HCT116 (cell line): ENCODE results near the gene PPP2R3A. TPM values are rescaled to one million over a fixed set of nuclear protein-coding genes. Genes with fewer than 3 reads are reported as not detected.

Source experiments
- ATAC-seq: fragments of 200-7000 bp; cut with Tn5 transposase; 2 replicates; pipeline ENCODE4 v1.9.1; 2020; ENCODE audit warnings: mild to moderate bottlenecking, moderate library complexity
- BruUV-seq: library from RNA; stranded (reverse); fragments of 400-500 nt; replicated peaks from 2 replicates; lab custom pipeline; 2021; lab: Mats Ljungman, UMichigan
- CTCF ChIA-PET: fragments of 300-600 bp; sonication (Branson Sonifier 250); formaldehyde crosslinking; loops from one replicate; lab custom pipeline; 2021; ENCODE audit warnings: antibody characterized with exemption; lab: Charles Lee
- POLR2A ChIA-PET: fragments of 300-600, 350-600 bp; sonication (Branson Sonifier 250); formaldehyde crosslinking; loops from one replicate; lab custom pipeline; 2021; ENCODE audit warnings: antibody characterized with exemption; lab: Charles Lee
- RAD21 ChIA-PET, 2 experiments: fragments of 300-600 bp; sonication (Branson Sonifier 250); formaldehyde crosslinking; loops; one replicate each; lab custom pipeline; 2023; ENCODE audit warnings: low total read pairs in 2 of 2; ENCODE audit not compliant: uncharacterized antibody in 2 of 2, unreplicated experiment in 2 of 2, low non-redundant PET in 1 of 2; lab: Charles Lee
- DNase-seq: peaks from one replicate; pipeline ENCODE4 v3.0.0-alpha.2; 2010; ENCODE audit warnings: low read depth, low spot score
- H2AFZ ChIP-seq: fragments of 200-600 bp; shearing (Covaris generic), sonication (generic); 2 replicates; pipeline ENCODE4 v1.6.1; 2017; ENCODE audit warnings: low read depth, mixed run types, mixed read lengths, antibody characterized with exemption, low read length; ENCODE audit not compliant: poor library complexity, severe bottlenecking
- H3K27ac ChIP-seq: 2 replicates; pipeline ENCODE4 v1.5.1; 2012; ENCODE audit warnings: low read depth, low read length
- H3K27me3 ChIP-seq: fragments of 200-600 bp; sonication (generic); 2 replicates; pipeline ENCODE4 v1.6.1; 2016; ENCODE audit warnings: mixed run types, low read length, mixed read lengths; ENCODE audit not compliant: insufficient read depth
- H3K36me3 ChIP-seq, 2 experiments: fragments of 200-500 bp in 1 of 2; fragments of 200-600 bp in 1 of 2; sonication (Bioruptor generic) in 1 of 2; sonication (generic) in 1 of 2; 2 replicates each; pipeline versions ENCODE4 v1.5.1 to v1.6.1; 2014 to 2016; ENCODE audit warnings: low read length in 2 of 2, inconsistent platforms in 1 of 2, mixed read lengths in 1 of 2, mixed run types in 1 of 2; ENCODE audit not compliant: insufficient read depth in 2 of 2, control insufficient read depth in 1 of 2
- H3K4me1 ChIP-seq, 2 experiments: fragments of 200-600 bp in 1 of 2; sonication (generic) in 1 of 2; 2 replicates each; pipeline versions ENCODE4 v1.5.1 to v1.6.1; 2012 to 2017; ENCODE audit warnings: low read length in 2 of 2, inconsistent platforms in 1 of 2, mild to moderate bottlenecking in 1 of 2, mixed read lengths in 1 of 2, mixed run types in 1 of 2, moderate library complexity in 1 of 2; ENCODE audit not compliant: insufficient read depth in 2 of 2, control insufficient read depth in 1 of 2
- H3K4me2 ChIP-seq: fragments of 200-600 bp; sonication (generic); 2 replicates; pipeline ENCODE4 v1.6.1; 2017; ENCODE audit warnings: mixed run types, low read length, mixed read lengths
- H3K4me3 ChIP-seq, 2 experiments: fragments of 200-600 bp in 1 of 2; sonication (generic) in 1 of 2; replicated peaks in 1 of 2; 2 replicates each; pipeline ENCODE4 v1.5.1; 2011 to 2016; ENCODE audit warnings: low read length in 2 of 2, control low read depth in 1 of 2, low read depth in 1 of 2, mild to moderate bottlenecking in 1 of 2, mixed read lengths in 1 of 2, mixed run types in 1 of 2
- H3K79me2 ChIP-seq: fragments of 200-600 bp; sonication (generic); 2 replicates; pipeline ENCODE4 v1.6.1; 2017; ENCODE audit warnings: mild to moderate bottlenecking, mixed run types, low read length, moderate library complexity, mixed read lengths; ENCODE audit not compliant: insufficient read depth
- H3K9ac ChIP-seq: fragments of 200-600 bp; sonication (generic); 2 replicates; pipeline ENCODE4 v1.6.1; 2016; ENCODE audit warnings: low read length, mixed read lengths
- H3K9me2 ChIP-seq: fragments of 200-600 bp; sonication (generic), shearing (Covaris generic); 2 replicates; pipeline ENCODE4 v1.6.1; 2017; ENCODE audit warnings: mixed run types, mild to moderate bottlenecking, moderate library complexity; ENCODE audit not compliant: insufficient read depth
- H3K9me3 ChIP-seq, 2 experiments: fragments of 200-500 bp in 1 of 2; fragments of 200-600 bp in 1 of 2; sonication (Bioruptor generic) in 1 of 2; sonication (generic) in 1 of 2; 2 replicates each; pipeline ENCODE4 v1.6.1; 2014 to 2017; ENCODE audit warnings: low read length in 2 of 2, mixed read lengths in 2 of 2, inconsistent platforms in 1 of 2, low read depth in 1 of 2, mild to moderate bottlenecking in 1 of 2, mixed run types in 1 of 2, moderate library complexity in 1 of 2; ENCODE audit not compliant: control insufficient read depth in 1 of 2, insufficient read depth in 1 of 2
- H4K20me1 ChIP-seq: fragments of 200-600 bp; sonication (generic), shearing (Covaris generic); 2 replicates; pipeline ENCODE4 v1.6.1; 2017; ENCODE audit warnings: mixed run types, mild to moderate bottlenecking, moderate library complexity; ENCODE audit not compliant: insufficient read depth
- CBX3 ChIP-seq: IDR thresholded peaks from 2 replicates; pipeline ENCODE4 v1.6.1; 2012; ENCODE audit warnings: low read depth
- CEBPB ChIP-seq: IDR thresholded peaks from 2 replicates; pipeline ENCODE4 v1.6.1; 2012; ENCODE audit warnings: low read depth
- EGR1 ChIP-seq: IDR thresholded peaks from 2 replicates; pipeline ENCODE4 v1.6.1; 2012; ENCODE audit warnings: low read depth
- ELF1 ChIP-seq: IDR thresholded peaks from 2 replicates; pipeline ENCODE4 v1.6.1; 2012; ENCODE audit warnings: low read depth, borderline replicate concordance
- EZH2phosphoT487 ChIP-seq: fragments of 200-600 bp; IDR thresholded peaks from 2 replicates; pipeline ENCODE4 v1.6.1; 2018; ENCODE audit warnings: antibody characterized with exemption, borderline replicate concordance
- FOSL1 ChIP-seq: IDR thresholded peaks from 2 replicates; pipeline ENCODE4 v1.6.1; 2012; ENCODE audit warnings: low read depth
- JUND ChIP-seq: IDR thresholded peaks from 2 replicates; pipeline ENCODE4 v1.6.1; 2012
- POLR2AphosphoS5 ChIP-seq: IDR thresholded peaks from 2 replicates; pipeline ENCODE4 v1.6.1; 2011; ENCODE audit warnings: mild to moderate bottlenecking, low read depth, low read length, moderate library complexity
- SIN3A ChIP-seq: IDR thresholded peaks from 2 replicates; pipeline ENCODE4 v1.6.1; 2012; ENCODE audit warnings: low read depth
- SP1 ChIP-seq: IDR thresholded peaks from 2 replicates; pipeline ENCODE4 v1.6.1; 2012; ENCODE audit warnings: low read depth
- YY1 ChIP-seq: IDR thresholded peaks from 2 replicates; pipeline ENCODE4 v1.6.1; 2011; ENCODE audit warnings: low read length, low read depth, moderate library complexity, mild to moderate bottlenecking; ENCODE audit not compliant: insufficient replicate concordance; ENCODE audit errors: extremely low read depth
- ZFX ChIP-seq: fragments of 450-650 bp; IDR thresholded peaks from 2 replicates; pipeline ENCODE4 v1.6.1; 2017
- ZNF274 ChIP-seq: fragments of 200-500 bp; sonication (Bioruptor generic); IDR thresholded peaks from 2 replicates; pipeline ENCODE4 v1.6.1; 2014; ENCODE audit warnings: mild to moderate bottlenecking, low read depth, low read length, inconsistent platforms
- intact Hi-C: fragments of 100-400 bp; cut with micrococcal nuclease; formaldehyde crosslinking; loops from 2 replicates; pipeline ENCODE4 v1.10.0; 2022
- total RNA-seq: library from RNA; stranded (reverse); gene quantifications from one replicate; pipeline ENCODE4 v1.2.1, GENCODE V29; 2021; ENCODE audit not compliant: unreplicated experiment
- TF ChIP-seq, protein P1 (sequence below): IDR thresholded peaks from 2 replicates; pipeline ENCODE4 v1.6.1; 2012; ENCODE audit warnings: low read depth
- TF ChIP-seq, protein P2 (sequence below): IDR thresholded peaks from 2 replicates; pipeline ENCODE4 v1.6.1; 2012
- TF ChIP-seq, protein P3 (sequence below): IDR thresholded peaks from 2 replicates; pipeline ENCODE4 v1.6.1; 2012
- TF ChIP-seq, protein P4 (sequence below), 3 experiments: fragments of 200-600 bp in 1 of 3; sonication (generic) in 1 of 3; IDR thresholded peaks in 2 of 3; conservative IDR thresholded peaks in 1 of 3; 2 replicates each; pipeline ENCODE4 v1.5.1; 2012 to 2017; ENCODE audit warnings: low read depth in 2 of 3, low read length in 2 of 3, antibody characterized with exemption in 1 of 3, borderline replicate concordance in 1 of 3, control low read depth in 1 of 3, mild to moderate bottlenecking in 1 of 3, mixed read lengths in 1 of 3, mixed run types in 1 of 3, moderate library complexity in 1 of 3; ENCODE audit not compliant: insufficient read depth in 1 of 3

The PPP2R3A gene
- total RNA-seq, 1 experiment from 2014 or later, result 6.1 TPM

DNA sequence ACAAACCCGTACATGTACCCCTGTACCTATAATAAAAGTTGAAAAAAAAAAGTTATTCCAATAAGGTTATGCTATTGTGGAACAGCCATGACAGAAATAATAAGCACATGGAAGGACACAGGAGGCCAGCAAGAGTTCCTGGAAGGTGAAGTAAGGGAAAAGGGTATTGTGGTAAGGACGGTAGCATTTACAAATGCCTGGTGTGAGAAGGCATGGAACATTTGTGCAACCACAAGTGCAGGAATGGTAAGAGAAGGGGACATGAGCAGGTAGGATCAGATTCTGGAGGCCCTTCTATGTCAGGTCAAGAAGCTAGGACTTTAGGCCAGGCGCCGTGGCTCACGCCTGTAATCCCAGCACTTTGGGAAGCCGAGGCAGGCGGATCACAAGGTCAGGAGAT lies 82.5 kb downstream of the PPP2R3A start:
- intact Hi-C loops, result no loop called here
- ChIA-PET POLR2A (no interaction called here), RAD21 (no interaction called here), CTCF (no interaction called here)
- no peak overlapping the region for H3K4me2 ChIP-seq
- H4K20me1 ChIP-seq, result no peaks in the 10 kb centered on the region
- H3K27me3 ChIP-seq, result no peaks in the 10 kb centered on the region
- no peaks in the 10 kb centered on the region for H3K9me2 ChIP-seq
- H3K36me3 ChIP-seq, result no peaks in the 10 kb centered on the region
- ATAC-seq, result no peak
- no peak for DNase-seq
- TF ChIP-seq SP1 (no peak), EZH2phosphoT487 (no peak), POLR2AphosphoS5 (no peak), JUND (no peak), ELF1 (no peak), YY1 (no peak), EGR1 (no peak), FOSL1 (no peak), ZNF274 (no peak), CEBPB (no peak), SIN3A (no peak), CBX3 (no peak), ZFX (no peak)
- TF ChIP-seq, protein P1, sequence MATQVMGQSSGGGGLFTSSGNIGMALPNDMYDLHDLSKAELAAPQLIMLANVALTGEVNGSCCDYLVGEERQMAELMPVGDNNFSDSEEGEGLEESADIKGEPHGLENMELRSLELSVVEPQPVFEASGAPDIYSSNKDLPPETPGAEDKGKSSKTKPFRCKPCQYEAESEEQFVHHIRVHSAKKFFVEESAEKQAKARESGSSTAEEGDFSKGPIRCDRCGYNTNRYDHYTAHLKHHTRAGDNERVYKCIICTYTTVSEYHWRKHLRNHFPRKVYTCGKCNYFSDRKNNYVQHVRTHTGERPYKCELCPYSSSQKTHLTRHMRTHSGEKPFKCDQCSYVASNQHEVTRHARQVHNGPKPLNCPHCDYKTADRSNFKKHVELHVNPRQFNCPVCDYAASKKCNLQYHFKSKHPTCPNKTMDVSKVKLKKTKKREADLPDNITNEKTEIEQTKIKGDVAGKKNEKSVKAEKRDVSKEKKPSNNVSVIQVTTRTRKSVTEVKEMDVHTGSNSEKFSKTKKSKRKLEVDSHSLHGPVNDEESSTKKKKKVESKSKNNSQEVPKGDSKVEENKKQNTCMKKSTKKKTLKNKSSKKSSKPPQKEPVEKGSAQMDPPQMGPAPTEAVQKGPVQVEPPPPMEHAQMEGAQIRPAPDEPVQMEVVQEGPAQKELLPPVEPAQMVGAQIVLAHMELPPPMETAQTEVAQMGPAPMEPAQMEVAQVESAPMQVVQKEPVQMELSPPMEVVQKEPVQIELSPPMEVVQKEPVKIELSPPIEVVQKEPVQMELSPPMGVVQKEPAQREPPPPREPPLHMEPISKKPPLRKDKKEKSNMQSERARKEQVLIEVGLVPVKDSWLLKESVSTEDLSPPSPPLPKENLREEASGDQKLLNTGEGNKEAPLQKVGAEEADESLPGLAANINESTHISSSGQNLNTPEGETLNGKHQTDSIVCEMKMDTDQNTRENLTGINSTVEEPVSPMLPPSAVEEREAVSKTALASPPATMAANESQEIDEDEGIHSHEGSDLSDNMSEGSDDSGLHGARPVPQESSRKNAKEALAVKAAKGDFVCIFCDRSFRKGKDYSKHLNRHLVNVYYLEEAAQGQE, result no peak
- TF ChIP-seq, protein P2, sequence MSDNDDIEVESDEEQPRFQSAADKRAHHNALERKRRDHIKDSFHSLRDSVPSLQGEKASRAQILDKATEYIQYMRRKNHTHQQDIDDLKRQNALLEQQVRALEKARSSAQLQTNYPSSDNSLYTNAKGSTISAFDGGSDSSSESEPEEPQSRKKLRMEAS, result no peak
- TF ChIP-seq, protein P3, sequence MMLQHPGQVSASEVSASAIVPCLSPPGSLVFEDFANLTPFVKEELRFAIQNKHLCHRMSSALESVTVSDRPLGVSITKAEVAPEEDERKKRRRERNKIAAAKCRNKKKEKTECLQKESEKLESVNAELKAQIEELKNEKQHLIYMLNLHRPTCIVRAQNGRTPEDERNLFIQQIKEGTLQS, result no peak
- TF ChIP-seq, protein P4, sequence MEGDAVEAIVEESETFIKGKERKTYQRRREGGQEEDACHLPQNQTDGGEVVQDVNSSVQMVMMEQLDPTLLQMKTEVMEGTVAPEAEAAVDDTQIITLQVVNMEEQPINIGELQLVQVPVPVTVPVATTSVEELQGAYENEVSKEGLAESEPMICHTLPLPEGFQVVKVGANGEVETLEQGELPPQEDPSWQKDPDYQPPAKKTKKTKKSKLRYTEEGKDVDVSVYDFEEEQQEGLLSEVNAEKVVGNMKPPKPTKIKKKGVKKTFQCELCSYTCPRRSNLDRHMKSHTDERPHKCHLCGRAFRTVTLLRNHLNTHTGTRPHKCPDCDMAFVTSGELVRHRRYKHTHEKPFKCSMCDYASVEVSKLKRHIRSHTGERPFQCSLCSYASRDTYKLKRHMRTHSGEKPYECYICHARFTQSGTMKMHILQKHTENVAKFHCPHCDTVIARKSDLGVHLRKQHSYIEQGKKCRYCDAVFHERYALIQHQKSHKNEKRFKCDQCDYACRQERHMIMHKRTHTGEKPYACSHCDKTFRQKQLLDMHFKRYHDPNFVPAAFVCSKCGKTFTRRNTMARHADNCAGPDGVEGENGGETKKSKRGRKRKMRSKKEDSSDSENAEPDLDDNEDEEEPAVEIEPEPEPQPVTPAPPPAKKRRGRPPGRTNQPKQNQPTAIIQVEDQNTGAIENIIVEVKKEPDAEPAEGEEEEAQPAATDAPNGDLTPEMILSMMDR (IDR thresholded peaks at IDR 0.05 in 2 of 3, conservative IDR thresholded peaks at IDR 0.05 in 1 of 3; ENCODE audit: borderline replicate concordance in 1 of 3, insufficient read depth in 1 of 3, low read depth in 2 of 3, low read length in 2 of 3), result no peak
- H3K4me1 ChIP-seq, result no peaks in the 10 kb centered on the region
- no peaks in the 10 kb centered on the region for H3K79me2 ChIP-seq
- H3K9ac ChIP-seq, result no peak overlapping the region
- no peak overlapping the region for H2AFZ ChIP-seq
- no peaks in the 10 kb centered on the region for H3K9me3 ChIP-seq
- no TSS peak for BruUV-seq
- no peak overlapping the region for H3K4me3 ChIP-seq
- H3K27ac ChIP-seq, result no peak overlapping the region
